Effector memory CD4-positive, alpha-beta T cell (primary cell): ENCODE data around the gene IQCN.

Experiments used
- DNase-seq, 3 donors: peaks; one replicate each; pipeline ENCODE4 v3.0.0-alpha.2; 2020
- H3K27ac ChIP-seq: 2 replicates; pipeline ENCODE4 v1.7.0; 2013; ENCODE audit warnings: mild to moderate bottlenecking, low read length, moderate library complexity; ENCODE audit not compliant: insufficient read depth, poor library complexity, severe bottlenecking
- H3K27me3 ChIP-seq: replicated peaks from 2 replicates; pipeline ENCODE4 v1.7.0; 2013; ENCODE audit warnings: mild to moderate bottlenecking, low read length; ENCODE audit not compliant: insufficient read depth, control insufficient read depth, poor library complexity, severe bottlenecking
- H3K36me3 ChIP-seq: 2 replicates; pipeline ENCODE4 v1.7.0; 2013; ENCODE audit warnings: mild to moderate bottlenecking, low read length, moderate library complexity; ENCODE audit not compliant: control insufficient read depth, insufficient read depth
- H3K4me1 ChIP-seq: 2 replicates; pipeline ENCODE4 v1.7.0; 2013; ENCODE audit warnings: low read length, mild to moderate bottlenecking; ENCODE audit not compliant: control insufficient read depth, insufficient read depth, poor library complexity, severe bottlenecking
- H3K4me3 ChIP-seq: 2 replicates; pipeline ENCODE4 v1.7.0; 2013; ENCODE audit warnings: low read length, low read depth, mild to moderate bottlenecking; ENCODE audit not compliant: insufficient read depth, poor library complexity, severe bottlenecking
- H3K9me3 ChIP-seq: 2 replicates; pipeline ENCODE4 v1.7.0; 2013; ENCODE audit warnings: mild to moderate bottlenecking, low read length, moderate library complexity; ENCODE audit not compliant: control insufficient read depth

IQCN gene

GRCh38 chr19:18293642-18294466 is 19.6 kb upstream of the IQCN start:
- H3K4me1 ChIP-seq, result peaks cover 51% of the 10 kb centered on the region
- no peaks in the 10 kb centered on the region for H3K36me3 ChIP-seq
- no peak overlapping the region for H3K4me3 ChIP-seq
- no peak for DNase-seq
- no peaks in the 10 kb centered on the region for H3K27me3 ChIP-seq
- H3K9me3 ChIP-seq, result no peaks in the 10 kb centered on the region
- peak overlapping the region; percentile 92 for H3K27ac ChIP-seq

GRCh38 chr19:18292810-18293641 is 18.8 kb upstream of the IQCN start:
- no peaks in the 10 kb centered on the region for H3K36me3 ChIP-seq
- no peaks in the 10 kb centered on the region for H3K9me3 ChIP-seq
- H3K27ac ChIP-seq, result peak overlapping the region; percentile 92
- peak overlapping the region; percentile 57 for H3K4me3 ChIP-seq
- no peak for DNase-seq
- no peaks in the 10 kb centered on the region for H3K27me3 ChIP-seq
- H3K4me1 ChIP-seq, result peaks cover 51% of the 10 kb centered on the region

GRCh38 chr19:18292462-18292809 is 18.2 kb upstream of the IQCN start:
- DNase-seq, result no peak
- no peaks in the 10 kb centered on the region for H3K9me3 ChIP-seq
- peaks cover 51% of the 10 kb centered on the region for H3K4me1 ChIP-seq
- no peaks in the 10 kb centered on the region for H3K36me3 ChIP-seq
- peak overlapping the region; percentile 57 for H3K4me3 ChIP-seq
- H3K27ac ChIP-seq, result peak overlapping the region; percentile 92
- H3K27me3 ChIP-seq, result no peaks in the 10 kb centered on the region

GRCh38 chr19:18291590-18292461 is 17.6 kb upstream of the IQCN start:
- H3K36me3 ChIP-seq, result no peaks in the 10 kb centered on the region
- H3K27me3 ChIP-seq, result no peaks in the 10 kb centered on the region
- H3K27ac ChIP-seq, result peak overlapping the region; percentile 92
- H3K4me1 ChIP-seq, result peaks cover 51% of the 10 kb centered on the region
- peak; percentile 65 to 73 (median 67) for DNase-seq
- H3K9me3 ChIP-seq, result no peaks in the 10 kb centered on the region
- H3K4me3 ChIP-seq, result peak overlapping the region; percentile 57

- Histone ChIP-seq H3K36me3 (no peaks in the 10 kb centered on the region), H3K4me3 (peak overlapping the region; percentile 57), H3K4me1 (peaks cover 51% of the 10 kb centered on the region), H3K27ac (peak overlapping the region; percentile 92), H3K27me3 (no peaks in the 10 kb centered on the region), H3K9me3 (no peaks in the 10 kb centered on the region)
- no peak for DNase-seq
Observed at GRCh38 chr19:18291019-18291524, 16.8 kb upstream of the IQCN start.

GRCh38 chr19:18290302-18291018 is 16.2 kb upstream of the IQCN start:
- peak; percentile 80 to 89 (median 87) for DNase-seq
- H3K36me3 ChIP-seq, result no peaks in the 10 kb centered on the region

GRCh38 chr19:18289471-18290301 is 15.4 kb upstream of the IQCN start:
- H3K4me1 ChIP-seq, result peaks cover 55% of the 10 kb centered on the region
- no peaks in the 10 kb centered on the region for H3K27me3 ChIP-seq
- no peak overlapping the region for H3K4me3 ChIP-seq
- no peak for DNase-seq
- peak overlapping the region; percentile 92 for H3K27ac ChIP-seq
- H3K36me3 ChIP-seq, result no peaks in the 10 kb centered on the region
- no peaks in the 10 kb centered on the region for H3K9me3 ChIP-seq

More at GRCh38 chr19:18290302-18291018, 16.2 kb upstream of the IQCN start:
- Histone ChIP-seq H3K4me3 (no peak overlapping the region), H3K9me3 (no peaks in the 10 kb centered on the region), H3K4me1 (peaks cover 51% of the 10 kb centered on the region), H3K27ac (peak overlapping the region; percentile 92), H3K27me3 (no peaks in the 10 kb centered on the region)

- H3K9me3 ChIP-seq, result no peaks in the 10 kb centered on the region
- no peak overlapping the region for H3K4me3 ChIP-seq
- H3K36me3 ChIP-seq, result no peaks in the 10 kb centered on the region
- no peak for DNase-seq
- no peaks in the 10 kb centered on the region for H3K27me3 ChIP-seq
- H3K4me1 ChIP-seq, result peaks cover 42% of the 10 kb centered on the region
- H3K27ac ChIP-seq, result no peak overlapping the region
Observed at GRCh38 chr19:18287836-18288772, 13.9 kb upstream of the IQCN start.
